GM19395 (cell line): ENCODE measurements around the gene USP2.

ENCODE experiments used
- ATAC-seq: cut with Tn5 transposase; IDR thresholded peaks from one replicate; pipeline ENCODE4 v1.9.1; 2021; ENCODE audit warnings: mild to moderate bottlenecking, moderate library complexity; ENCODE audit not compliant: unreplicated experiment

The USP2 gene

DNA sequence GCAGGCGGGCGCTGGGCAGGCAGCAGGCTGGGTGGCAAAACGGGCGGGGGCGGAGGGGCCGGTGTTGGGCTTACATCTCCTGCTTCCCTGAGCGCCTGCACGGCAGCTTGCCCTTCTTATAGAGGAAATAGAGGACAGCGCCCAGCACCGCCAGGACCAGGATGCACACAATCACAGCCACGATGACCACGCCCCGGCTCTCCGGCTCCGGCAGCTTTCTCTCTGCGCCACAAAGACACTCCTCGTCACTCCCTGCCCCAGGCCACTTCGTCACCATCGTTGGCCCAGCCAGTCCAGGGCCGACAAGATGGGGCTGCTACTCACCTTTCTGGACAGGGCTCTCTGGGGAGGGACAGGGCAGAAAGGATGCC lies 70.8 kb downstream of the USP2 start:
- ATAC-seq: no peak

DNA sequence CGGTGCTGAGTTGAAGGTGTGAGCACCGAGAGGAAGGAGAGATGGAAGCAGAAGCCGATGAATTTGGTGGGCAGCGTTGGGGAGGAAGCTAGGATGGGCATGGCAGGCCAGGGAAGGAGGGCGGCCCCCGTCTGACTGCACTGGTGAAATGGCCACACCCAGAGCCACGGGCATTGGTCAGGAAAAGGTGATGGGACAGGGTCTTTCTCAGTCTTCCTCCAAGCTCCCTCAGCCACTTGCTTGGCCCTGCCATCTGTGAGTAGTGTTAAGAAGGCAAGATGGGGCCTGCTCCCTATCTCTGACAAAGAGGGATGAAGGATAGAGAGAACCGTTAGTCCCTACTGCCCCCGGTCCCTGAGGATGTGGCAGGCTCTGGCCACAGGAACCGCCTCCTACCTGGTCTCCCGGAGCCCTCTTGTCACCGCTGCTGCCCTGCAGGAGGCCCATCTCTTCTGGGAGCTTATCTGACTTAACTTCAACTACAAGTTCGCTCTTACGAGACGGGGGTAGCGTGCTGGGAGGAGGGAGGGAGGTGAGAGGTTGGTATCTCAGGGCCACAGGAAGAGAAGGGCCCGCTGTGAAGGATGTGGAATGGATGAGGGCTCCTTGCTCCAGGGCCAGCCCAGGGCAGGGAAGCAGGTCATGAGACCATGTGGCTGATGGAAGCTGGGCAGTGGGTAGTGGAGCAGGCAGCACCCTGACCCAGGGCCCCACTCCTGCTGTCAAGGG lies 71.4 kb downstream of the USP2 start:
- no peak for ATAC-seq

DNA sequence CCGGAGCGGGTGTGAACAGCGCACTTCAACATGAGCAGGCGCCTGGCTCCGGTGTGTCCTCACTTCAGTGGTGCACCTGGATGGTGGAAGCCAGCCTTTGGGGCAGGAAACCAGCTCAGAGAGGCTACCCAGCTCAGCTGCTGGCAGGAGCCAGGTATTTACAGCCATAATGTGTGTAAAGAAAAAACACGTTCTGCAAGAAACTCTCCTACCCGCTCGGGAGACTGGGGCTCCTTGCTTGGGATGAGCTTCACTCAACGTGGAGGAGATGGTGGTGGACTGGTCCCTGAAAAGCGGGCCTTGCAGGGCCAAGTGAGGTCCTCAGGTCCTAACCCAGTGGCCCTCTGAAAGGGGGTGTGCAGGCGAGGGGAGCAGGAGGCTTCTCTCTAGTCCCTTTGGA lies 72.1 kb downstream of the USP2 start:
- no peak for ATAC-seq

DNA sequence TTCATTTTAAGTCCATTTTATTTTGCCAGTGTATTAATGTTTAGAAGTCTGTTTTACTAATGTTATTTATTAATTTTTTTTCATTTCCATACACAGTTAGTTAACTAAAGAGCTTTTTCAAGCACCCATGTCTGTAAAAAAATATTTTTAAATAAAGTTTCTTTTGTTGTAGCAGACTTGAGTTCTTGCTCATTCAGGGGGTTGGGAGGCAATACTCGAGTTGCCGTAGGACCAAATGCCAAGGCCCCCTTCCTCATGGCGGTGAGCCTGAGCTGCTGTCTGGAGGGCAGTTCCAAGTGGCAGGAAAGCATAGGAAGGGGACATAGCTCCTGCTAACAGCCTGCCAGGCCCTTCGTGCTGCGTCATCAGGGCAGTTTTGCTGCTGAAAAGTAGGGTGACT lies 73.5 kb downstream of the USP2 start:
- no peak for ATAC-seq

DNA sequence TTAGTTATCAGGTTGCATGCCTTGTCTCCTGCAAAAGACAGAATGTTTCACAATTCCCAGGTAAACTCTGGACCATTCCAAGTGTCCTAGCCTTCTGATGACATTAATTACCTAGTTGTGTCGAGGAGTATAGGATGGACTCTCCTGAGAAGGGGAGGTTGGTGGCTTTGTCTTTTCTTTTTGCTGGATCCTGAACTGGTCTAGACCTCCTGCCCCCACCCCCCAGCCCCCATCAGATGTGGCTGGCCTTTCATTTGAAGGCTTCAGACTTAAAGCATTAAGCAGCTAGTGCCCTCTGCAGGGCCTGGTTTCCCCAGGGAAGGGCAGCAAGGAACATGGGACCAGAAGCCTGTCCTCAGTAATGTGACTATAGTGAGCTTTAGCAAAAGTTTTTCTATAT lies 74.3 kb downstream of the USP2 start:
- ATAC-seq: no peak

DNA sequence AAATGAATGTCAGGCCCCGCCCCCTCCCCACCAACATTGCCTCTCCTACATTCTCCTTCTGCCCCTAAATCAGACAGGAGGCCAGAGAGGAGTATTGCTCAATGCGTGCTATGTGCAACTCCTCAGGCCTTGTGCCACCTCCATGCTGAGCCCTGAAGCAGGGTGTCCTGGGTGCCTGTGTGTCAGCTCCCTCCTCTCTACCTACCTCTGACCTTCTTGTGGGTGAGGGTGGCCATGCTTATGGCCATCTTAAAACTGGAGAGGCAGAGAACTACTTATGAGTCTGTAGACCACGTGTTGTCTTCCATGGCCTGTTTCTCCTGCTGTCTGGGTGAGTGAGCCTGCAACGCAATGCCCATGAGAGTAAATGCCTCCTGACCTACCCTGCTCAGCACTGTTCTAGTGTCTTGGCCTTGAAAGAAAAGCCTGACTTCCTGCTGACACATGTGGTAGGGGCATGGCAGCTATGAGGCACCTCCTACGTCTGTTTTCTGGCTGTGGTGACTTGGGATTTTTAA lies 75.1 kb downstream of the USP2 start:
- ATAC-seq: no peak

DNA sequence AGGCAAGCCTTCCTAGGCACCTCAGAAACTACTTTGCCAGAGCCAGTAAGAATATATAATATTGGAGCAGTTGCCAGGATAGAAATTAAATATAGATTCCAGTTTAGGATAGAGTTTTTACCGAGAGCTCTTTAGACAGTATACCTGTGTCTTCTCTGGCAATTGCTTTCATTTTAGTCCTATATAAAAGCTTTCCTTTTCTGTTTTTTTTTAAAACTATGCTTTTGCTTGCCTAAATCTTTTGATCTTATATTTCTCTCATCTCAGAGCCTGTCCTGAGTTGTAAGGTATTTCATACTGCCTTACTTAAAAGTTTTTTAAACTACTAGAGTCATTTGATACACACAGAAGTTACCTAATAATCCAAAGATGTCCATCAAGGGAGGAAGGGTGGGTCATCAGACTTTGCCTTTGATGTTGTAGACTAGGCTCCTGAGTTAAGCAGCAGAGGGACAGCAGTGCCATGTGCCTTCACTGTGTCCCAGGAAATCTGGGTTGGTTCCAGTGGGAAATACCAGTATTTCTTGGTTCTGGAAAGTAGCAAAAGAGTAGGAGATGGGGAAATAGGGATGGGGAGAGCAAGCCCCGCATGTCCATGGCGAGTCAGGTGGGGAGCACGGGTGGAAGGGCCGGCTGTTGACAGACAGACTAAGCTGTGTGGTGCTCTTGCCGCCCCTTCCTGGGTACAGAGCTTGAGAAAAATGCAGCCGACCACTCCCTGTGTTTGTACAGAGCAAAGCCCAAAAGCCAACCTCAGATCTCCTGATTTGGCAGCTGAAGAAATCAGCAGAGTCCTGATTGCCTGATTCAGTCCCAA lies 75.7 kb downstream of the USP2 start:
- ATAC-seq: no peak
